SU-DHL-6 (cell line): ENCODE results near the gene EIF4H.

Experiments
- H2AFZ ChIP-seq: fragments of 200-600 bp; sonication (generic); 2 replicates; pipeline ENCODE4 v1.6.1; 2014; ENCODE audit warnings: low read depth, mild to moderate bottlenecking, moderate library complexity, mixed read lengths, antibody characterized with exemption, low read length; ENCODE audit not compliant: severe bottlenecking
- H3F3A ChIP-seq: fragments of 200-600 bp; shearing (Covaris generic); 2 replicates; pipeline ENCODE4 v1.6.0; 2016; ENCODE audit warnings: antibody characterized with exemption, mild to moderate bottlenecking; ENCODE audit not compliant: insufficient read depth
- H3K27ac ChIP-seq: fragments of 200-600 bp; sonication (generic); 2 replicates; pipeline ENCODE4 v1.5.1; 2016; ENCODE audit warnings: low read depth, mild to moderate bottlenecking, low read length, moderate library complexity, mixed read lengths
- H3K27me3 ChIP-seq: fragments of 200-600 bp; sonication (generic), shearing (Covaris generic); 2 replicates; pipeline ENCODE4 v1.6.0; 2014; ENCODE audit warnings: mild to moderate bottlenecking, low read length
- H3K36me3 ChIP-seq: fragments of 200-600 bp; sonication (generic); 2 replicates; pipeline ENCODE4 v1.6.1; 2014; ENCODE audit warnings: mild to moderate bottlenecking, low read length, mixed read lengths
- H3K4me2 ChIP-seq: fragments of 300-600, 200-600 bp; shearing (Covaris generic), sonication (generic); 2 replicates; pipeline ENCODE4 v1.6.0; 2014; ENCODE audit warnings: low read length, low read depth, mild to moderate bottlenecking; ENCODE audit not compliant: poor library complexity, severe bottlenecking
- H3K4me3 ChIP-seq: fragments of 200-600 bp; sonication (generic); 2 replicates; pipeline ENCODE4 v1.5.1; 2014; ENCODE audit warnings: antibody characterized with exemption, low read length, mild to moderate bottlenecking, mixed read lengths; ENCODE audit not compliant: insufficient read depth, poor library complexity, severe bottlenecking
- H3K79me2 ChIP-seq: fragments of 200-600 bp; sonication (generic); 2 replicates; pipeline ENCODE4 v1.6.1; 2014; ENCODE audit warnings: mild to moderate bottlenecking, low read length, moderate library complexity; ENCODE audit not compliant: insufficient read depth
- H3K9ac ChIP-seq: fragments of 200-600 bp; sonication (generic); 2 replicates; pipeline ENCODE4 v1.7.0; 2014; ENCODE audit warnings: mild to moderate bottlenecking, low read length
- H3K9me2 ChIP-seq: fragments of 200-600 bp; sonication (generic); replicated peaks from 2 replicates; pipeline ENCODE4 v1.6.1; 2014; ENCODE audit warnings: low read length; ENCODE audit not compliant: insufficient read depth
- H3K9me3 ChIP-seq: fragments of 200-600 bp; sonication (generic); 2 replicates; pipeline ENCODE4 v1.6.1; 2014; ENCODE audit warnings: low read length, mixed read lengths; ENCODE audit not compliant: insufficient read depth
- H4K20me1 ChIP-seq: fragments of 200-600 bp; sonication (generic); 2 replicates; pipeline ENCODE4 v1.6.1; 2014; ENCODE audit warnings: low read depth, mild to moderate bottlenecking, antibody characterized with exemption, low read length, moderate library complexity, mixed read lengths
- CTCF ChIP-seq: fragments of 200-600 bp; sonication (generic); IDR thresholded peaks from one replicate; pipeline ENCODE4 v1.5.1; 2017; ENCODE audit warnings: antibody characterized with exemption, mild to moderate bottlenecking, low read length, moderate library complexity; ENCODE audit not compliant: insufficient read depth, poor library complexity, severe bottlenecking
- EZH2phosphoT487 ChIP-seq: fragments of 200-600 bp; sonication (generic), shearing (Covaris generic); conservative IDR thresholded peaks from 2 replicates; pipeline ENCODE4 v1.6.1; 2018; ENCODE audit warnings: mild to moderate bottlenecking, antibody characterized with exemption, low read length, moderate library complexity, mixed read lengths

The EIF4H gene

DNA sequence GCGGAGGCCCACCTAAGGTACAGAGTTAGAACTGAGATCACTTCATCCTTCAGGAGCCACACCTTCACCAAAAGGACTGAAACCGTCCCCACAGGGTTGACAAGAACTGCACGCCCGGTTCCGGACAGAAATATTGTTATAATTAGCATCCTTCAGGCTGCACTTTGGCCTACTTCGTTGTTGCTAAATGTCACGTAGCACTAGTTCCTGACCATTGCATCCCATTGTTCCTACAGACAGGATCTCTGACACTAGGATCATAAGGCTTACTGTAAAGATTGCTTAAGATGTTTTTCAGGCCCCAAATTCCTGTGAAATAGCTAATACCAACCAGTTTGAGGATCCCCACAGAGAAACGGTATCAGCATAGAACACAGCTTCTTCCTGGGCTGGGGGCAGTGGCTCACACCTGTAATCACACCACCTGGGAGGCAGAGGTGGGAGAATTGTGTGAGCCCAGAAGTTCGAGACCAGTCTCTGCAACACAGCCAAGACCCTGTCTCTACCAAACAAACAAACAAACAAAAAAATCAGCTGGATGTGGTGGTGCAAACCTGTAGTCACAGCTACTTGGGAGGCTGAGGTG is 18.3 kb upstream of the EIF4H start:
- no peak for TF ChIP-seq CTCF
- no peak for TF ChIP-seq EZH2phosphoT487
- no peak overlapping the region for H2AFZ ChIP-seq
- H3F3A ChIP-seq: no peaks in the 10 kb centered on the region
- no peak overlapping the region for H3K27ac ChIP-seq
- H3K36me3 ChIP-seq: no peaks in the 10 kb centered on the region
- no peaks in the 10 kb centered on the region for H4K20me1 ChIP-seq
- no peaks in the 10 kb centered on the region for H3K27me3 ChIP-seq
- H3K9ac ChIP-seq: no peak overlapping the region
- H3K79me2 ChIP-seq: no peaks in the 10 kb centered on the region
- no peaks in the 10 kb centered on the region for H3K9me2 ChIP-seq
- H3K4me2 ChIP-seq: no peak overlapping the region
- H3K9me3 ChIP-seq: no peaks in the 10 kb centered on the region
- H3K4me3 ChIP-seq: no peak overlapping the region

- Histone ChIP-seq H3K36me3 (no peaks in the 10 kb centered on the region), H3K79me2 (no peaks in the 10 kb centered on the region), H3K9me3 (no peaks in the 10 kb centered on the region), H3K27ac (no peak overlapping the region), H3K4me3 (no peak overlapping the region), H3K27me3 (no peaks in the 10 kb centered on the region), H3K9me2 (no peaks in the 10 kb centered on the region), H3F3A (no peaks in the 10 kb centered on the region), H4K20me1 (no peaks in the 10 kb centered on the region), H3K9ac (no peak overlapping the region), H3K4me2 (no peak overlapping the region), H2AFZ (no peak overlapping the region)
- TF ChIP-seq CTCF (no peak), EZH2phosphoT487 (no peak)
These were observed 16.6 kb upstream of the EIF4H start for GRCh38 chr7:74157605-74158004.

DNA sequence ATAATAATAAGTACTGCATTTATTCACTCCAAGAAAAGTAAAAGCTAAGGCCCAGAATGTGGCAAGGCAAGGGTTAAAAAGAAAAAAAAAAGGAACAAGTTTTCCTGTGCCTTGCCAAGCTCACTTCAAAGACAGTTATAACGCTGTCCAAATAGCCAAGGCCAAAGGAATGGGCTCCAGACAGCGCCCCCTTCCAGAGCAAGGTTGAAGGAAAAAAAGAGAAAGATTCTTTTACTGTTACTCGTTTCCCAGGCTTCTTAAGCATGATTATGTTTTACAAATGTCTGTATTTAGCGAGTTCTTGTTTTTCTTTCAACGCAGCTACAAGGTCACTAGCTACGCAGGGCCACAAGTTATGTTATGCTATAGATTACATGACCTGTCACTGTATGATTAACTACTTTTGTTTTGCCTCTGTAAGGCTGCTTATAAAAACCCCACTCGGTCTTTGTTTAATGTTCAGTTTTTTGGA is 9.1 kb upstream of the EIF4H start:
- no peak overlapping the region for H3K27ac ChIP-seq
- no peak overlapping the region for H3K9ac ChIP-seq
- no peaks in the 10 kb centered on the region for H3K79me2 ChIP-seq
- H3K9me2 ChIP-seq: no peaks in the 10 kb centered on the region
- no peaks in the 10 kb centered on the region for H3K27me3 ChIP-seq
- no peaks in the 10 kb centered on the region for H3K9me3 ChIP-seq
- H2AFZ ChIP-seq: no peak overlapping the region
- no peak overlapping the region for H3K4me2 ChIP-seq
- TF ChIP-seq CTCF (no peak), EZH2phosphoT487 (no peak)
- no peaks in the 10 kb centered on the region for H3K36me3 ChIP-seq
- H4K20me1 ChIP-seq: no peaks in the 10 kb centered on the region
- H3F3A ChIP-seq: no peaks in the 10 kb centered on the region
- H3K4me3 ChIP-seq: no peak overlapping the region
